Measurements from ENCODE around the gene ATG16L2.

GRCh38 chr11:72832301-72833082, 18.3 kb downstream of the ATG16L2 start:
- TF ChIP-seq EP300 (IDR thresholded peaks at IDR 0.05) (no peak), POLR2AphosphoS5 (IDR thresholded peaks at IDR 0.05) (no peak)
- TF ChIP-seq, protein P1, sequence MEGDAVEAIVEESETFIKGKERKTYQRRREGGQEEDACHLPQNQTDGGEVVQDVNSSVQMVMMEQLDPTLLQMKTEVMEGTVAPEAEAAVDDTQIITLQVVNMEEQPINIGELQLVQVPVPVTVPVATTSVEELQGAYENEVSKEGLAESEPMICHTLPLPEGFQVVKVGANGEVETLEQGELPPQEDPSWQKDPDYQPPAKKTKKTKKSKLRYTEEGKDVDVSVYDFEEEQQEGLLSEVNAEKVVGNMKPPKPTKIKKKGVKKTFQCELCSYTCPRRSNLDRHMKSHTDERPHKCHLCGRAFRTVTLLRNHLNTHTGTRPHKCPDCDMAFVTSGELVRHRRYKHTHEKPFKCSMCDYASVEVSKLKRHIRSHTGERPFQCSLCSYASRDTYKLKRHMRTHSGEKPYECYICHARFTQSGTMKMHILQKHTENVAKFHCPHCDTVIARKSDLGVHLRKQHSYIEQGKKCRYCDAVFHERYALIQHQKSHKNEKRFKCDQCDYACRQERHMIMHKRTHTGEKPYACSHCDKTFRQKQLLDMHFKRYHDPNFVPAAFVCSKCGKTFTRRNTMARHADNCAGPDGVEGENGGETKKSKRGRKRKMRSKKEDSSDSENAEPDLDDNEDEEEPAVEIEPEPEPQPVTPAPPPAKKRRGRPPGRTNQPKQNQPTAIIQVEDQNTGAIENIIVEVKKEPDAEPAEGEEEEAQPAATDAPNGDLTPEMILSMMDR (IDR thresholded peaks at IDR 0.05) = no peak
